NOMO-1 (cell line): ENCODE measurements around the gene HDAC5.

Experiments used
- DNase-seq, 2 experiments: peaks; one replicate each; lab custom pipeline; 2025; ENCODE audit not compliant: unreplicated experiment in 2 of 2; lab: John Stamatoyannopoulos, UW

HDAC5 gene

GRCh38 chr17:44091200-44091997, 32.0 kb downstream of the HDAC5 start:
- no peak for DNase-seq

- no peak for DNase-seq
Observed at GRCh38 chr17:44088254-44088653, 35.2 kb downstream of the HDAC5 start.

GRCh38 chr17:44087319-44087718, 36.1 kb downstream of the HDAC5 start:
- no peak for DNase-seq

- no peak for DNase-seq
Observed at GRCh38 chr17:44086364-44087311, 36.8 kb downstream of the HDAC5 start.

- DNase-seq = no peak
Observed at GRCh38 chr17:44085908-44086307, 37.5 kb downstream of the HDAC5 start.

- no peak for DNase-seq
Observed at GRCh38 chr17:44084921-44085320, 38.5 kb downstream of the HDAC5 start.

- peak in 1 of 2 experiments; percentile 7 for DNase-seq
Observed at GRCh38 chr17:44084131-44084538, 39.3 kb downstream of the HDAC5 start.

- DNase-seq = no peak
Observed at GRCh38 chr17:44083250-44083849, 40.1 kb downstream of the HDAC5 start.

- DNase-seq = no peak
Observed at GRCh38 chr17:44082256-44082927, 41.0 kb downstream of the HDAC5 start.

GRCh38 chr17:44081681-44082080, 41.8 kb downstream of the HDAC5 start:
- no peak for DNase-seq

GRCh38 chr17:44079877-44080821, 43.3 kb downstream of the HDAC5 start:
- peak in 1 of 2 experiments; percentile 24 for DNase-seq

- DNase-seq = no peak
Observed at GRCh38 chr17:44078412-44078811, 45.0 kb downstream of the HDAC5 start.

- DNase-seq = peak; percentile 42 to 69
Observed at GRCh38 chr17:44077595-44077909, 45.9 kb downstream of the HDAC5 start.

GRCh38 chr17:44076716-44077594, 46.5 kb downstream of the HDAC5 start:
- DNase-seq = no peak

- DNase-seq = no peak
Observed at GRCh38 chr17:44075598-44076293, 47.7 kb downstream of the HDAC5 start.

GRCh38 chr17:44074911-44075285, 48.5 kb downstream of the HDAC5 start:
- DNase-seq = no peak

- no peak for DNase-seq
Observed at GRCh38 chr17:44074231-44074910, 49.1 kb downstream of the HDAC5 start.

- peak in 1 of 2 experiments; percentile 4 for DNase-seq
Observed at GRCh38 chr17:44071772-44072171, 51.7 kb downstream of the HDAC5 start.
